ENCODE data around the gene USP34. TPM values are rescaled to one million over a fixed set of nuclear protein-coding genes. Genes with fewer than 3 reads are reported as not detected.
"Not testable (repeated sequence)": the region's sequence is repeated elsewhere in the genome, so short reads cannot be mapped to it uniquely, and the experiment has no call there.

Gene USP34
- total and polyA plus RNA-seq, 2 donors from 2014 or later: 37.2 to 112 TPM

- intact Hi-C loops (cut with DNase I): no loop called here
- H3K36me3 ChIP-seq (ENCODE audit: control insufficient read depth in 2 of 3, insufficient read depth in 3 of 3, low read length in 3 of 3): no peaks in the 10 kb centered on the region
- no peaks in the 10 kb centered on the region for H3K27me3 ChIP-seq (ENCODE audit: control insufficient read depth, insufficient read depth, low read length)
- DNase-seq: no peak
- H3K27ac ChIP-seq (ENCODE audit: low read depth in 2 of 2, low read length in 2 of 2): no peak overlapping the region
- no peak overlapping the region for H3K9ac ChIP-seq (ENCODE audit: low read length in 3 of 3)
- FAIRE-seq: no peak
- peaks cover 0 to 5% (median 0%) of the 10 kb centered on the region in 3 donors for H3K4me1 ChIP-seq (ENCODE audit: control insufficient read depth in 2 of 3, insufficient read depth in 2 of 3, low read depth in 1 of 3, low read length in 3 of 3)
- no peak overlapping the region for H3K4me3 ChIP-seq (ENCODE audit: low read length in 3 of 3)
- TF ChIP-seq, protein P1, sequence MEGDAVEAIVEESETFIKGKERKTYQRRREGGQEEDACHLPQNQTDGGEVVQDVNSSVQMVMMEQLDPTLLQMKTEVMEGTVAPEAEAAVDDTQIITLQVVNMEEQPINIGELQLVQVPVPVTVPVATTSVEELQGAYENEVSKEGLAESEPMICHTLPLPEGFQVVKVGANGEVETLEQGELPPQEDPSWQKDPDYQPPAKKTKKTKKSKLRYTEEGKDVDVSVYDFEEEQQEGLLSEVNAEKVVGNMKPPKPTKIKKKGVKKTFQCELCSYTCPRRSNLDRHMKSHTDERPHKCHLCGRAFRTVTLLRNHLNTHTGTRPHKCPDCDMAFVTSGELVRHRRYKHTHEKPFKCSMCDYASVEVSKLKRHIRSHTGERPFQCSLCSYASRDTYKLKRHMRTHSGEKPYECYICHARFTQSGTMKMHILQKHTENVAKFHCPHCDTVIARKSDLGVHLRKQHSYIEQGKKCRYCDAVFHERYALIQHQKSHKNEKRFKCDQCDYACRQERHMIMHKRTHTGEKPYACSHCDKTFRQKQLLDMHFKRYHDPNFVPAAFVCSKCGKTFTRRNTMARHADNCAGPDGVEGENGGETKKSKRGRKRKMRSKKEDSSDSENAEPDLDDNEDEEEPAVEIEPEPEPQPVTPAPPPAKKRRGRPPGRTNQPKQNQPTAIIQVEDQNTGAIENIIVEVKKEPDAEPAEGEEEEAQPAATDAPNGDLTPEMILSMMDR (IDR thresholded peaks at IDR 0.05; ENCODE audit: borderline replicate concordance, extremely low read depth, insufficient read depth): no peak
- no peaks in the 10 kb centered on the region for H3K9me3 ChIP-seq (ENCODE audit: control insufficient read depth in 2 of 3, insufficient read depth in 1 of 3, low read length in 3 of 3)
Measured at GRCh38 chr2:61172671-61173070, 298.2 kb downstream of the USP34 start.

- H3K36me3 ChIP-seq (ENCODE audit: control insufficient read depth in 2 of 3, insufficient read depth in 3 of 3, low read length in 3 of 3): peaks cover 0 to 18% (median 7%) of the 10 kb centered on the region in 3 donors
- H3K4me3 ChIP-seq (ENCODE audit: low read length in 3 of 3): no peak overlapping the region
- no peaks in the 10 kb centered on the region for H3K9me3 ChIP-seq (ENCODE audit: control insufficient read depth in 2 of 3, insufficient read depth in 1 of 3, low read length in 3 of 3)
- intact Hi-C loops (cut with DNase I): no loop called here
- H3K27me3 ChIP-seq (ENCODE audit: control insufficient read depth, insufficient read depth, low read length): no peaks in the 10 kb centered on the region
- H3K9ac ChIP-seq (ENCODE audit: low read length in 3 of 3): no peak overlapping the region
- FAIRE-seq (no peak), DNase-seq (no peak)
- TF ChIP-seq, protein P1 (IDR thresholded peaks at IDR 0.05; ENCODE audit: borderline replicate concordance, extremely low read depth, insufficient read depth): no peak
- no peak overlapping the region for H3K27ac ChIP-seq (ENCODE audit: low read depth in 2 of 2, low read length in 2 of 2)
- H3K4me1 ChIP-seq (ENCODE audit: control insufficient read depth in 2 of 3, insufficient read depth in 2 of 3, low read depth in 1 of 3, low read length in 3 of 3): no peaks in the 10 kb centered on the region
Measured at GRCh38 chr2:61167579-61167978, 303.3 kb downstream of the USP34 start.

DNA sequence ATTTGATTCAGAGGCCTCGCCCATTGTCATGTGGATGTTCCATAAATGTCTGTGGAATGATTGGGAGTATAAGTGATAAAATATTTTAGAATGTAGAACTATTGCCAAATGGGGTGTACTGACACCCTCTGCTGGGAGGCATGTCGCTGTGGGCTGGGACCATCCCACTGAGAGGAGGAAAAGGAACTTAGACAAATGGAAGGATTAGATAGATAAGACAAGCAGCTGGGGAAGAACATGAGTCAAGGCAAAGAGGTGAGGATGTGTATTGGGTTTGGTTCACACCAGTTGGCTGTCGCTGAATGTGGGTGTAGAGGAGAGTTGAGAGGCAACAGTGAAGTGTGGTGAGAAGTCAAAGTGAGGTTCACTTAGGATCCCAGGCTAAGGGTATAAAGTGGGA is 304.9 kb downstream of the USP34 start:
- no peak overlapping the region for H3K27ac ChIP-seq (ENCODE audit: low read depth in 2 of 2, low read length in 2 of 2)
- no peaks in the 10 kb centered on the region for H3K9me3 ChIP-seq (ENCODE audit: control insufficient read depth in 2 of 3, insufficient read depth in 1 of 3, low read length in 3 of 3)
- FAIRE-seq: no peak
- DNase-seq: no peak
- no peak overlapping the region for H3K4me3 ChIP-seq (ENCODE audit: low read length in 3 of 3)
- intact Hi-C loops (cut with DNase I): no loop called here
- H3K27me3 ChIP-seq (ENCODE audit: control insufficient read depth, insufficient read depth, low read length): no peaks in the 10 kb centered on the region
- H3K4me1 ChIP-seq (ENCODE audit: control insufficient read depth in 2 of 3, insufficient read depth in 2 of 3, low read depth in 1 of 3, low read length in 3 of 3): no peaks in the 10 kb centered on the region
- H3K36me3 ChIP-seq (ENCODE audit: control insufficient read depth in 2 of 3, insufficient read depth in 3 of 3, low read length in 3 of 3): peaks cover 0 to 25% (median 7%) of the 10 kb centered on the region in 3 donors
- no peak overlapping the region for H3K9ac ChIP-seq (ENCODE audit: low read length in 3 of 3)
- TF ChIP-seq, protein P1 (IDR thresholded peaks at IDR 0.05; ENCODE audit: borderline replicate concordance, extremely low read depth, insufficient read depth): no peak

DNA sequence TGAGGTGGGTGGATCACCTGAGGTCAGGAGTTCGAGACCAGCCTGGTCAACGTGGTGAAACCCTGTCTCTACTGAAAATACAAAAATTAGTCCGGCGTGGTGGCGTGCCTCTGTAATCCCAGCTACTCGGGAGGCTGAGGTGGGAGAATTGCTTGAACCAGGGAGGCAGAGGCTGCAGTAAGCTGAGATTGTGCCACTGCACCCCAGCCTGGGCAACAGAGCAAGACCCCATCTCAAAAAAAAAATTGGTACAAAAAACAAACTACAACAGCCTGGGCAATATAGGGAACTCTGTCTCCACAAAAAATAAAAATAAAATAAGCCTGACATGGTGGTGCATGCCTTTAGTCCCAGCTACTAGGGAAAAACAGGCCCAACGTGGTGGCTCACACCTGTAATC is 305.8 kb downstream of the USP34 start:
- H3K4me3 ChIP-seq (ENCODE audit: low read length in 3 of 3); H3K9ac ChIP-seq (ENCODE audit: low read length in 3 of 3); H3K27ac ChIP-seq (ENCODE audit: low read depth in 2 of 2, low read length in 2 of 2); intact Hi-C loops (cut with DNase I); DNase-seq; H3K27me3 ChIP-seq (ENCODE audit: control insufficient read depth, insufficient read depth, low read length); H3K9me3 ChIP-seq (ENCODE audit: control insufficient read depth in 2 of 3, insufficient read depth in 1 of 3, low read length in 3 of 3); FAIRE-seq; H3K4me1 ChIP-seq (ENCODE audit: control insufficient read depth in 2 of 3, insufficient read depth in 2 of 3, low read depth in 1 of 3, low read length in 3 of 3): not testable (repeated sequence)
- peaks cover 0 to 25% (median 7%) of the 10 kb centered on the region in 3 donors for H3K36me3 ChIP-seq (ENCODE audit: control insufficient read depth in 2 of 3, insufficient read depth in 3 of 3, low read length in 3 of 3)

All from kidney (tissue), 14 donors.